Calu3 (cell line): ENCODE results near the gene YIPF1. TPM values are rescaled to one million over a fixed set of nuclear protein-coding genes. Genes with fewer than 3 reads are reported as not detected.

Experiments used
- BruUV-seq: library from RNA; stranded (reverse); fragments of 400-500 nt; replicated peaks from 2 replicates; lab custom pipeline; 2021; lab: Mats Ljungman, UMichigan
- CTCF ChIA-PET: fragments of 300-600 bp; sonication (Branson Sonifier 250); formaldehyde crosslinking; loops from one replicate; lab custom pipeline; 2022; ENCODE audit warnings: antibody characterized with exemption; lab: Charles Lee
- DNase-seq: peaks from one replicate; pipeline ENCODE4 v3.0.0; 2022
- H3K27ac Mint-ChIP-seq: one replicate; pipeline ENCODE4 v1.8.0; 2022; ENCODE audit warnings: mixed read lengths; ENCODE audit not compliant: unreplicated experiment
- H3K27me3 Mint-ChIP-seq: one replicate; pipeline ENCODE4 v1.8.0; 2022; ENCODE audit warnings: mixed read lengths; ENCODE audit not compliant: unreplicated experiment
- H3K36me3 Mint-ChIP-seq: one replicate; pipeline ENCODE4 v1.8.0; 2022; ENCODE audit warnings: mild to moderate bottlenecking, moderate library complexity, mixed read lengths; ENCODE audit not compliant: insufficient read depth, unreplicated experiment
- H3K4me1 Mint-ChIP-seq: one replicate; pipeline ENCODE4 v1.8.0; 2022; ENCODE audit warnings: mild to moderate bottlenecking, low read depth, mixed read lengths; ENCODE audit not compliant: unreplicated experiment
- H3K4me3 Mint-ChIP-seq: one replicate; pipeline ENCODE4 v1.8.0; 2022; ENCODE audit warnings: mild to moderate bottlenecking, low read depth, moderate library complexity, mixed read lengths; ENCODE audit not compliant: unreplicated experiment
- H3K9me3 Mint-ChIP-seq: one replicate; pipeline ENCODE4 v1.8.0; 2022; ENCODE audit warnings: low read depth, mixed read lengths; ENCODE audit not compliant: unreplicated experiment
- CTCF ChIP-seq: fragments of 200-600 bp; IDR thresholded peaks from one replicate; pipeline ENCODE4 v1.8.0; 2022; ENCODE audit warnings: antibody characterized with exemption; ENCODE audit not compliant: unreplicated experiment
- intact Hi-C: fragments of 100-400 bp; cut with micrococcal nuclease; formaldehyde crosslinking; loops from one replicate; pipeline ENCODE4 v1.10.0; 2022; ENCODE audit not compliant: unreplicated experiment
- total RNA-seq: library from RNA; stranded (reverse); gene quantifications from 2 replicates; pipeline ENCODE4 v1.2.3, GENCODE V29; 2022

The YIPF1 gene
- total RNA-seq, 1 experiment from 2014 or later: 18.2 TPM

DNA sequence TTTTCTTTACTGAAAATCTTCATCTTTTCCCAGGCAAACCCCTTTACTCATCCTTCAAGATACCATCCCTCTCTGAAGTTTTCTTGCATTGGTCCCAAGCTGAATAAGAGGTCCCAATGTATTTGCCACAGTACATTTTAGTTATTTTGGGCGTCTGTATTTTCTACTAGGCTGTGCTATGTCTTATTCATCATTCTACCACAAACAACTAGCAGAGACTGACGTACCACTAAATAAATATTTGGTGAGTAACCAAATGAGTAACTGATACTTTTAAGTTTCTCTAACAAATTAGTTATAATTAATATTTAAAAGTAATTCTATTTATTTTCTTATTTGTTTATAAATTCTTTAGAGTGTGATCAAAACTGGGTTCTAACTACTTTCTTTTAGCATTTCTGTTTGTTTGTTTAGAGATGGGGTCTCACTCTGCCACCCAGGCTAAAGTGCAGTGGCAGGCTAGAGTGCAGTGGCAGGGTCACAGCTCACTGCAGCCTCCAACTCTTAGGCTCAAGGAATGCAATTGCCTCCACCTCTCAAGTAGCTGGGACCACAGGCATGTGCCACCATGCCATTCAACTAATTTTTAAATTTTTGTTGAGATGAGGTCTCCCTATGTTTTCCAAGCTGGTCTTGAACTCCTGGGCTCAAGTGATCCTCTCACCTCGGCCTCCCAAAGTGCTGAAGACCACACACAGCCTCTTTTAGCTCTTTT lies 84.6 kb downstream of the YIPF1 start:
- Mint-ChIP-seq H3K4me3 (no peak overlapping the region), H3K36me3 (peaks cover 51% of the 10 kb centered on the region), H3K9me3 (no peaks in the 10 kb centered on the region), H3K27me3 (no peaks in the 10 kb centered on the region), H3K4me1 (no peaks in the 10 kb centered on the region), H3K27ac (no peak overlapping the region)
- intact Hi-C loops: no loop called here
- TF ChIP-seq CTCF: no peak
- CTCF ChIA-PET: no interaction called here
- no TSS peak for BruUV-seq
- no peak for DNase-seq

GRCh38 chr1:53804181-53804580 lies 85.4 kb downstream of the YIPF1 start:
- intact Hi-C loops: no loop called here
- no peak for DNase-seq
- no TSS peak for BruUV-seq
- Mint-ChIP-seq H3K27me3 (no peaks in the 10 kb centered on the region), H3K36me3 (peaks cover 55% of the 10 kb centered on the region), H3K4me3 (no peak overlapping the region), H3K27ac (no peak overlapping the region), H3K4me1 (no peaks in the 10 kb centered on the region), H3K9me3 (no peaks in the 10 kb centered on the region)
- CTCF ChIA-PET: no interaction called here
- TF ChIP-seq CTCF: no peak

Other genes starting within 250 kb of the YIPF1 start
- not detected in 2 replicates for gene GLIS1, start 150.6 kb downstream of the YIPF1 start, total RNA-seq
- 40.6 and 44.8 TPM in 2 replicates for gene NDC1, start 51.5 kb downstream of the YIPF1 start, total RNA-seq
- not detected in 2 replicates for gene DIO1, start 4.4 kb upstream of the YIPF1 start, total RNA-seq
- 25.8 and 30.0 TPM in 2 replicates for gene IFT25, start 55.9 kb upstream of the YIPF1 start, total RNA-seq
- gene LRRC42, start 56.6 kb upstream of the YIPF1 start, total RNA-seq: 23.8 and 24.9 TPM in 2 replicates
- gene LDLRAD1, start 128.4 kb upstream of the YIPF1 start, total RNA-seq: 0.24 TPM in 1 of 2 replicates, not detected in the other
- 316 and 346 TPM in 2 replicates for gene TMEM59, start 163.4 kb upstream of the YIPF1 start, total RNA-seq
- 5.9 and 8.4 TPM in 2 replicates for gene TCEANC2, start 163.8 kb upstream of the YIPF1 start, total RNA-seq